MCF 10A (cell line): ENCODE measurements around the gene AXDND1. TPM values are rescaled to one million over a fixed set of nuclear protein-coding genes. Genes with fewer than 3 reads are reported as not detected.
A peak's percentile ranks its signal among the peaks of the same experiment; 100 is the strongest.

ENCODE experiments used
- BruUV-seq: library from RNA; stranded (reverse); fragments of 400-500 nt; replicated peaks from 2 replicates; lab custom pipeline; 2021; lab: Mats Ljungman, UMichigan
- CTCF ChIA-PET: fragments of 300-600 bp; sonication (Branson Sonifier 250); formaldehyde crosslinking; extraction: SDS; loops from one replicate; lab custom pipeline; 2021; ENCODE audit warnings: antibody characterized with exemption, inconsistent platforms; lab: Yijun Ruan, JAX
- POLR2A ChIA-PET: fragments of 300-600, 350-650 bp; sonication (Branson Sonifier 250); formaldehyde crosslinking; extraction: SDS; loops from one replicate; lab custom pipeline; 2020; ENCODE audit warnings: antibody characterized with exemption, inconsistent platforms; lab: Yijun Ruan, JAX
- DNase-seq: peaks from one replicate; pipeline ENCODE4 v3.0.0-alpha.2; 2018; ENCODE audit not compliant: unreplicated experiment
- H3K27ac Mint-ChIP-seq: one replicate; pipeline ENCODE4 v1.8.0; 2022; ENCODE audit warnings: mild to moderate bottlenecking, low read depth, mixed read lengths; ENCODE audit not compliant: unreplicated experiment
- H3K27me3 Mint-ChIP-seq: one replicate; pipeline ENCODE4 v1.8.0; 2022; ENCODE audit warnings: mixed read lengths; ENCODE audit not compliant: insufficient read depth, unreplicated experiment
- H3K36me3 Mint-ChIP-seq: one replicate; pipeline ENCODE4 v1.8.0; 2022; ENCODE audit warnings: mild to moderate bottlenecking, moderate library complexity, mixed read lengths; ENCODE audit not compliant: insufficient read depth, unreplicated experiment
- H3K4me1 Mint-ChIP-seq: one replicate; pipeline ENCODE4 v1.8.0; 2022; ENCODE audit warnings: mixed read lengths; ENCODE audit not compliant: insufficient read depth, unreplicated experiment
- H3K4me3 Mint-ChIP-seq: one replicate; pipeline ENCODE4 v1.8.0; 2022; ENCODE audit warnings: mild to moderate bottlenecking, moderate library complexity, mixed read lengths; ENCODE audit not compliant: unreplicated experiment
- H3K9me3 Mint-ChIP-seq: one replicate; pipeline ENCODE4 v1.8.0; 2022; ENCODE audit warnings: mixed read lengths; ENCODE audit not compliant: unreplicated experiment
- CTCF ChIP-seq: fragments of 200-600 bp; IDR thresholded peaks from one replicate; pipeline ENCODE4 v1.8.0; 2022; ENCODE audit warnings: antibody characterized with exemption, mild to moderate bottlenecking; ENCODE audit not compliant: unreplicated experiment
- intact Hi-C: fragments of 100-400 bp; cut with micrococcal nuclease; formaldehyde crosslinking; loops from 2 replicates; pipeline ENCODE4 v1.14.1; 2022
- total RNA-seq: library from RNA; stranded (reverse); gene quantifications from 2 replicates; pipeline ENCODE4 v1.2.3, GENCODE V29; 2022

Gene AXDND1
- total RNA-seq, 1 experiment from 2014 or later = 1.1 TPM

GRCh38 chr1:179476484-179476883 is 110.7 kb downstream of the AXDND1 start:
- Mint-ChIP-seq H3K27me3 (no peaks in the 10 kb centered on the region), H3K36me3 (no peaks in the 10 kb centered on the region)
- DNase-seq = no peak

GRCh38 chr1:179478370-179478769 is 112.6 kb downstream of the AXDND1 start:
- no TSS peak for BruUV-seq
- TF ChIP-seq CTCF = no peak
- Mint-ChIP-seq H3K27ac (no peak overlapping the region), H3K9me3 (peaks cover 49% of the 10 kb centered on the region), H3K27me3 (no peaks in the 10 kb centered on the region), H3K4me3 (no peak overlapping the region), H3K36me3 (no peaks in the 10 kb centered on the region), H3K4me1 (no peaks in the 10 kb centered on the region)
- ChIA-PET CTCF (interaction anchor here (1.1 kb wide), 1 partner anchor 75 kb away, joined by 4 read pairs; no protein-coding TSS in a partner anchor), POLR2A (no interaction called here)
- intact Hi-C loops = no loop called here
- DNase-seq = no peak

More at GRCh38 chr1:179476484-179476883, 110.7 kb downstream of the AXDND1 start:
- ChIA-PET CTCF (no interaction called here), POLR2A (interaction anchor here (0.6 kb wide), 1 partner anchor 1184 kb away, joined by 3 read pairs; no protein-coding TSS in a partner anchor)
- no TSS peak for BruUV-seq
- Mint-ChIP-seq H3K4me1 (no peaks in the 10 kb centered on the region), H3K27ac (no peak overlapping the region), H3K9me3 (peaks cover 49% of the 10 kb centered on the region), H3K4me3 (no peak overlapping the region)
- intact Hi-C loops = no loop called here
- no peak for TF ChIP-seq CTCF

GRCh38 chr1:179490611-179491010 is 124.8 kb downstream of the AXDND1 start:
- Mint-ChIP-seq H3K4me1 (no peaks in the 10 kb centered on the region), H3K36me3 (no peaks in the 10 kb centered on the region), H3K27ac (no peak overlapping the region), H3K9me3 (no peaks in the 10 kb centered on the region), H3K4me3 (no peak overlapping the region), H3K27me3 (peaks cover 13% of the 10 kb centered on the region)
- no peak for DNase-seq
- BruUV-seq = no TSS peak
- ChIA-PET POLR2A (interaction anchor here (0.6 kb wide), 1 partner anchor 43 kb away, joined by 3 read pairs; no protein-coding TSS in a partner anchor), CTCF (no interaction called here)
- intact Hi-C loops = no loop called here
- no peak for TF ChIP-seq CTCF

GRCh38 chr1:179493323-179493722 is 127.6 kb downstream of the AXDND1 start:
- CTCF ChIA-PET = interaction anchor here (1.0 kb wide), 1 partner anchor 12 kb away, joined by 3 read pairs; no protein-coding TSS in a partner anchor
- peak; percentile 18 for DNase-seq
- Mint-ChIP-seq H3K9me3 (no peaks in the 10 kb centered on the region), H3K4me3 (no peak overlapping the region), H3K36me3 (no peaks in the 10 kb centered on the region), H3K27ac (no peak overlapping the region), H3K4me1 (no peaks in the 10 kb centered on the region), H3K27me3 (peaks cover 35% of the 10 kb centered on the region)
- no peak for TF ChIP-seq CTCF
- POLR2A ChIA-PET = no interaction called here
- intact Hi-C loops = no loop called here
- BruUV-seq = no TSS peak
